Coronary artery (tissue), 2 donors: ENCODE results near the gene B3GNT9.
A peak's percentile ranks its signal among the peaks of the same experiment; 100 is the strongest.

ENCODE experiments used
- DNase-seq: peaks from one replicate; pipeline ENCODE4 v3.0.0-alpha.2; 2017; ENCODE audit warnings: low spot score
- H3K27ac ChIP-seq, 2 donors: fragments of 200-600 bp; sonication (generic); one replicate each; pipeline ENCODE4 v1.5.1; 2016 to 2019
- H3K4me3 ChIP-seq: fragments of 200-600 bp; sonication (generic); 2 replicates; pipeline ENCODE4 v1.5.1; 2016; ENCODE audit warnings: mild to moderate bottlenecking, moderate library complexity
- CTCF ChIP-seq: fragments of 200-600 bp; sonication (generic); IDR thresholded peaks from one replicate; pipeline ENCODE4 v1.5.1; 2019; ENCODE audit warnings: antibody characterized with exemption

B3GNT9 gene

DNA sequence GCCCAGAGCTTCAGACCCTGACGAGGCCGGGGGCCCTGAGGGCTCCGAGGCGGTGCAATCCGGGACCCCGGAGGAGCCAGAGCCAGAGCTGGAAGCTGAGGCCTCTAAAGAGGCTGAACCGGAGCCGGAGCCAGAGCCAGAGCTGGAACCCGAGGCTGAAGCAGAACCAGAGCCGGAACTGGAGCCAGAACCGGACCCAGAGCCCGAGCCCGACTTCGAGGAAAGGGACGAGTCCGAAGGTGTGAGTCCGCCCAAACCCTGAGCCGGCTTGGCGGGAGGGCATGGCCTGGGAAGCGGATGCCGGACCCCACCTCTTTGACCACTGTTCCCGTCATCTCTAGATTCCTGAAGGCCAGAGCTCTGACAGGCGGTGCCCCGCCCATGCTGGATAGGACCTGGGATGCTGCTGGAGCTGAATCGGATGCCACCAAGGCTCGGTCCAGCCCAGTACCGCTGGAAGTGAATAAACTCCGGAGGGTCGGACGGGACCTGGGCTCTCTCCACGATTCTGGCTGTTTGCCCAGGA is 24.0 kb upstream of the B3GNT9 start:
- peak overlapping the region; percentile 92 to 99 for H3K27ac ChIP-seq
- TF ChIP-seq CTCF: no peak
- no peak for DNase-seq
- peak overlapping the region; percentile 77 for H3K4me3 ChIP-seq

- peak; percentile 96 for DNase-seq
- H3K27ac ChIP-seq: peak overlapping the region; percentile 92 to 99
- peak overlapping the region; percentile 77 for H3K4me3 ChIP-seq
- no peak for TF ChIP-seq CTCF
These were observed 23.3 kb upstream of the B3GNT9 start for GRCh38 chr16:67173808-67174705.

DNA sequence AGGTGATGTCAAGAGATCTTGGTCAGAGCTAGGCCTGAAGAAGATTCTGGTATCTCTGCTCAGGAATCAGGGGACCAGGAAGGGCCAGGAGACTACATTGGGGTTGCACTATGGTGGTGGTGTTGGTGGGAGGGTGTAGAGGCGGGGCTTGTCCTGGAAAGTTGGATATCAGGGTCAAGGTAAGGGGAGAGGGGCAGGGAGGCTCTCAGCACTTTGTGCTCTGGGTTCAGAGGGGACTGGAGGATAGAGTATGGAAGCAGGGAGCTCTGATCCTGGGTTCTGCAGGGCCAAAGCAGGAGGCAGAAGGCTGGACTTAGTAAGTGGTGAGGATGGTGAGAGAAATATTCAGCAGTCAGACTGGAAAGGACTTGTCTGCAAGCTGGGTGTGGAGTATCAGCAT is 22.5 kb upstream of the B3GNT9 start:
- H3K4me3 ChIP-seq: peak overlapping the region; percentile 77
- no peak for DNase-seq
- no peak for TF ChIP-seq CTCF
- peak overlapping the region; percentile 92 to 99 for H3K27ac ChIP-seq

- TF ChIP-seq CTCF: no peak
- Histone ChIP-seq H3K27ac (peak overlapping the region; percentile 87 to 98), H3K4me3 (peak overlapping the region; percentile 76)
- DNase-seq: no peak
These were observed 20.3 kb upstream of the B3GNT9 start for GRCh38 chr16:67170949-67171649.

DNA sequence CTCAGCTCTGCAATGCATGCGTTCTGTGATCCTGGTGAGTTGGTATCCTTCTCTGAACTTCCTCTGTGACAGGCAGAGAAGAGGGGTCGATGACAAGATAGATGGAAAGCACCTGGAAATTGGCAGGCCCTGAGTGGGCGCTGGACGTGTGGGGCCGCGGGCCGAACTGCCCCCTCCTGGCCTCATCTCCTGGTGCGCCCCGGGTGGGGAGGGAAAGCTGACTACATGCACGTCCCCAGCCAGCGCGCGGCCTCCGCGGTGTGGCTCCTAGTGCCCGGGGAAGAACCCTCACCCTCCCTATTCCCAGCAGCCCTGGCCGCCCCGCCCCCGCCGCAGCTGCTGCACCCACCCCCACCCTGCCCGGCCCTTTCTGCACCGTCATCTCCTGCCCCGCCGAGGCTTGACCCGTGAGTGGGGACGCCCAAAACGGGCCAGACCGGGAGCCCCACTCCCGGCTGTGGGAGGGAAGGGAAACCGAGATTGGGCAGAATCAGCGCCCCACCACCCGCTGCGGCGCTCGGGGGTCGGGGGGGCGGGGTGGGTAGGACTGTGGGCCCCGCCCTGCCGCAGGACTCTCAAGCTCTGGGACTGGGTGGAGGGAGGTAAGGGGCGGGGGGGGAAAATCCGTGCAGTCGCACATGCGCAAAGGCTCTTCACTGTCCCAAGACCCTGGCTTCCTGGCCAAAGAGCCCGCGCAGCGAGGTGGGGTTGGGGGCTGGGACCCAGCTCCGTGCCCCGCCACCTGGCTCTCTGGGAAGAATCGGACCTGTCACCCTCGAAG is 19.6 kb upstream of the B3GNT9 start, which contains the start of gene NOL3:
NOL3 (plus strand) TSS at position 371 of the 781 bp plus-strand sequence.
- peak; percentile 95 for DNase-seq
- Histone ChIP-seq H3K27ac (peak within 1 kb of the TSS; percentile 87 to 98), H3K4me3 (peak within 1 kb of the TSS; percentile 76)
- no peak for TF ChIP-seq CTCF

DNA sequence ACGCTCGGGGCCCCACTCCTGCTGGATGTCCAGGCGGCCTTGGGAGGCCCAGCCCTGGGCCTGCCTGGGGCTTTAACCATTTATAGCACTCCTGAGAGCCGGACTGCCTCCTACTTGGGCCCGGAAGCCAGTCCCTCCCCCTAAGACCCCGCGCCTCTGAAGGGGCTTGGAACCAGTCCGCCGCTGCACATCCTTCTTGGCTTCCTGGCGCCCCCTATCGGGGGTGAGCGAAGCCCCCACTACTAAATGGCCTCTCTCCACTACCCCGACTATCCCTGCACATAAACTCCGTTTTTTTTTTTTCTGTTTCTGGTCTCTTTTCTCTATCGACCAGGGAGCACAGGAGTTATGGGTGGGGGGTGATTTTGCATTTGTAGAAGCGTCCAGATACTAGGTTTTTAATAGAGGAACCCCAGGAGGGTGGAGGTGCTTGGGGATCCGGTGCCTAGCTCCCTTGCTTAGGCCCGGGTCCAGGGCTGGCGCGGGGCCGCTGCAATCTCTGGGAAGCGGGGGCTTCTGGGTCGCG is 18.9 kb upstream of the B3GNT9 start:
- DNase-seq: no peak
- H3K27ac ChIP-seq: peak overlapping the region; percentile 87 to 98
- TF ChIP-seq CTCF: peak; percentile 32

More for the DNA sequence above, 18.9 kb upstream of the B3GNT9 start:
- H3K4me3 ChIP-seq: peak overlapping the region; percentile 76
